GM12865 (cell line): ENCODE data around the gene SCLY.
A peak's percentile ranks its signal among the peaks of the same experiment; 100 is the strongest.
"Not testable (repeated sequence)": the region's sequence is repeated elsewhere in the genome, so short reads cannot be mapped to it uniquely, and the experiment has no call there.

Experiments used
- DNase-seq: peaks from one replicate; pipeline ENCODE4 v3.0.0; 2010; ENCODE audit warnings: low read depth
- H3K4me3 ChIP-seq: 2 replicates; pipeline ENCODE4 v1.5.1; 2011; ENCODE audit warnings: mild to moderate bottlenecking, low read depth, low read length, control low read depth
- TF ChIP-seq, protein P1 (sequence below): IDR thresholded peaks from 2 replicates; pipeline ENCODE4 v1.5.1; 2011; ENCODE audit warnings: low read length, control low read depth, low read depth, inconsistent platforms; ENCODE audit not compliant: insufficient read depth; ENCODE audit errors: missing control alignments

Gene SCLY

DNA sequence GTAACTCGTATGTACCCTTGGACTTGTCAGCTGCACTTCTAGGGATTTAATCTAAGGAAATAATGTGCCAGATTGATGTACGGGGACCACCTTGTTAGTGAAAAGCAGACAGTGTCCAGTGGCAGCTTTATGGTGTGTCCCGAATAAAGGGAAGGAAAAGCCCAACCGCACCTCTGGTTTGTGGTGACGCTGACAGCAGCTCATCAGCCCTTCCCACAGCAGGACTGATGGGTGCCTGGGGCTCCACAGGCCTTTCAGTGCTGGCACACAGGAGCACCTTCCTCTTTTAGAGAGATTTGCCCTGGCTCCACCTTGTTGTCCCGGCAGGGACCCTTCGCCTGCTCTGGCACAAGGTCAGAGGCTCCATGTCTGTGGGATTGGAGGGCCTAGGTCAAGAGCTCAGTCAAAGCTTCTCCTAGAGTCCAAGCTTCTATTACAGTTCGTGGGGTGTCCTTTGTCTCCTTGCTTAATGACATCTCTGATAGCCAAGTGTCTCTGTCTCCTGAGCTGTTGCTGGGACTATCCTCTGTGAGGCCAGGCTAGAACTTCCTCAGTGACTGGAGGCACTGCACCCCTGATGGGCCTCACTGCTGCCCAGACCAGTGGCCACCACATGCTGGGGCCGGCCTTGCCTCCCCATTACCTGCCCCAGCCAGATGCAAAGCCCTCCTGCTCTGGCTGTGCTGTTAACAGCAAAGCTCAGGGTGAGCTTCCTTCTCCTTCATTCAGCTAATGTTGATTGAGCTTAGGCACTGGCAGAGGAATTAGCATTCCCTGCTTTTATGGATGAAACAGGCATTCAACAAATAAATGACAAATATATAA, 33.0 kb upstream of the SCLY start:
- TF ChIP-seq, protein P1, sequence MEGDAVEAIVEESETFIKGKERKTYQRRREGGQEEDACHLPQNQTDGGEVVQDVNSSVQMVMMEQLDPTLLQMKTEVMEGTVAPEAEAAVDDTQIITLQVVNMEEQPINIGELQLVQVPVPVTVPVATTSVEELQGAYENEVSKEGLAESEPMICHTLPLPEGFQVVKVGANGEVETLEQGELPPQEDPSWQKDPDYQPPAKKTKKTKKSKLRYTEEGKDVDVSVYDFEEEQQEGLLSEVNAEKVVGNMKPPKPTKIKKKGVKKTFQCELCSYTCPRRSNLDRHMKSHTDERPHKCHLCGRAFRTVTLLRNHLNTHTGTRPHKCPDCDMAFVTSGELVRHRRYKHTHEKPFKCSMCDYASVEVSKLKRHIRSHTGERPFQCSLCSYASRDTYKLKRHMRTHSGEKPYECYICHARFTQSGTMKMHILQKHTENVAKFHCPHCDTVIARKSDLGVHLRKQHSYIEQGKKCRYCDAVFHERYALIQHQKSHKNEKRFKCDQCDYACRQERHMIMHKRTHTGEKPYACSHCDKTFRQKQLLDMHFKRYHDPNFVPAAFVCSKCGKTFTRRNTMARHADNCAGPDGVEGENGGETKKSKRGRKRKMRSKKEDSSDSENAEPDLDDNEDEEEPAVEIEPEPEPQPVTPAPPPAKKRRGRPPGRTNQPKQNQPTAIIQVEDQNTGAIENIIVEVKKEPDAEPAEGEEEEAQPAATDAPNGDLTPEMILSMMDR = no peak
- H3K4me3 ChIP-seq = no peak overlapping the region
- DNase-seq = no peak

DNA sequence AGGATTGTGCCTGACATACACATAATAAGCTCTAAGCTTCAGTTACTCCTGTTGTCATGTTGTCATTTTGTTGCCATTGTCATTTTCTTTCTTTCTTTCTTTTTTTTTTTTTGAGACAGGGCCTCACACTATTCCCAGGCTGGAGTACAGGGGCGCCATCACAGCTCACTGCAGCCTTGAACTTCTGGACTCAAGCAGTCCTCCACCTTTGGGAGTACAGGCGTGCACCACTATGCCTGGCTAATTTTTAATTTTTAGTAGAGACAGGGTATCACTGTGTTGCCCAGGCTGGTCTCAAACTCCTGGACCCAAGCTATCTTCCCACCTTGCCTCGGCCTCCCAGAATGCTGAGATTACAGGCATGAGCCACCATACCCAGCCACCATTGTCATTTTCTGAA, 30.9 kb upstream of the SCLY start:
- H3K4me3 ChIP-seq = no peak overlapping the region
- no peak for DNase-seq
- TF ChIP-seq, protein P1 = no peak

DNA sequence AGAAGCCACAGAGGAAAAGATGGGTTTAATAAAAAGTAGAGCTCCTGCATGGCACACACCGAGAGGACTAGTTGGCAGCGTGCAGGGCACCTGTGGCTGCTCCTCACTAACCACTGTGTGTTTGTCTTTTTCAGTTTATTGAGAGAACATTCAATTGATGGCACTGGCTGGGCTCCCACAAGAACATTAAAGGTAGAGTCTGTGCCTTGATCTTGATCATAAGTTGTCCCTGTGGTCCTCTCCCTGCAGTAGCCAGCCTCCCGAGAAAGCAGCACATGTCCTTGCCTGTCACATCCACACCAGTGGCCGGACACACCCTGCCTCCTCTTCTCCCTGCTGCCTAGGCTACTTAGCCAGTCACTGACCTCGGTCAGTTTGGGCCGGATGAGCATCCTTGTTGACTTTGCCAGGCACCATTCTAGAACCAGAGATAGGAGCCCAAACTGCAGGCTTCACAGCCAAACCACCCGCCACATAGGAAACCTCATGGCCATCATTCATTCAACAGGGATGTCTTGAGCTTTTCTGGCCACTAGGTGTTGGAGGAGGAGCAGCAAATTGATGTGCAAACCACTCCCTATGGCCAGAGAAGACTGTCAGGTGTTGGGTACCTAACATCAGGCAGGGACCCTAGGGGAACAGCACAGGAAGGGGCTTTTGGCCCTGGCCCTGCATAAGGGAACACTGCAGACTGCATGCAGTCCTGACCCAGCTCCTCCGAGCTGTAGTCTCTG, 30.2 kb upstream of the SCLY start:
- TF ChIP-seq, protein P1 = no peak
- DNase-seq = no peak
- no peak overlapping the region for H3K4me3 ChIP-seq

DNA sequence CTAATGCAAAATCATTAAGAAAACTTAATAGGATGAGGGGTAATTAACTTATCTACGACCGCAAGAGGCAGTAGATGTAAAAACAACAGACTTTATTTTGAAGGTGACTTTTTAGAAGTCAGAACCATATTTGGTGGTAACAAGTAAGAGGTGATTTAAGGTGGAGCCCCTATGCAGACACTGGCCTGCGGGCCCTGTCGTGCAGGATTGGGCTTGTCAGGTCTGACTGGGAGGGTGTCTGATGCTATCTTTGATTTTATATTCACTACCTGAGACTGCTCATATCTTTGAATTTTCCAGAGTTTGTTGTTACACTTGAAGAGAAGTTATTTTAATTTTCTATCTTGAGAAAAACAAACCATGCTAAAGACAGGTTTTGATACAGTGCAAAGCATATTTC, 29.1 kb upstream of the SCLY start:
- no peak for DNase-seq
- H3K4me3 ChIP-seq = no peak overlapping the region
- TF ChIP-seq, protein P1 = no peak

DNA sequence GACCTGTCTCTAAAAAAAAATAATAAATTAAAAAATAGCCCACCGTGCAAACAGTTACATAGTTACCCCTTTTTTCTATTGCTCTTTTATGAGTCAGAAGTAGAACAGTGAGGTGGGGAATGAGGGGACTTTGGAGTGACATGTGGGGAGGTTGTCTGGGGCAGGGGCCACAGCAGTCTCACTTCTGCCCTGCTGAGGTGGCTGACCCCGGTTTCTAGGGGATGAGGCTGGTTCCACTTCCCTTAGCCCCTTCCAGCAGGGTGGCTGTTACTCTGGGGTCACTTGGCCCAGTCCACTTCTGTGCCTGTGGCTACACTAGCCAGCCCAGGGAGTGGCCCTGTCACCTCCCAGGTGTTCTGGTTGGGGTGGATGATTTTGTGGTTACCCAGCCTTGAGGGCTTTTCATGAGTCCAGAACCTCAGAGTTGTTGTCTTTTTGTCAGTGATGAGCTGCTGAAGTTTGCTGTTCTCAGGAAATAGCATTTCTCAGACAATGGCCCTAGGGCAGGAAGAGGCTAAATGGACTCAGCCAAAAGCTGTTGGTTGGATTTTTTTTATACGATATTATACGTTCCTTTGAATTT, 28.0 kb upstream of the SCLY start:
- DNase-seq = peak; percentile 32
- no peak overlapping the region for H3K4me3 ChIP-seq
- TF ChIP-seq, protein P1 = no peak

DNA sequence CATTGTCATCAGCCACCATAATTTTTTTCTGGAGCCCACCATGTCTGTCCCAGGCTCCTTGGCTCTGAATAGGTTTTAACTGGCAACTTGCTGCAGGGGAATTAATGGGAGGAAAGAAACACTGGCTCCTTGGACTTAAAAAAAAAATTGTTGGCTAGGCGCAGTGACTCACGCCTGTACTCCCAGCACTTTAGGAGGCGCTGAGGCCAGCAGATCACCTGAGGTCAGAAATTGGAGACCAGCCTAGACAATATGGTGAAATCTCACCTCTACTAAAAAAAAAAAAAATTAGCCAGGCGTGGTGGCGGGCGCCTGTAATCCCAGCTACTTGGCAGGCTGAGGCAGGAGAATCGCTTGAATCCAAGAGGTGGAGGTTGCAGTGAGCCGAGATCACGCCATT, 26.8 kb upstream of the SCLY start:
- DNase-seq, H3K4me3 ChIP-seq: not testable (repeated sequence)

DNA sequence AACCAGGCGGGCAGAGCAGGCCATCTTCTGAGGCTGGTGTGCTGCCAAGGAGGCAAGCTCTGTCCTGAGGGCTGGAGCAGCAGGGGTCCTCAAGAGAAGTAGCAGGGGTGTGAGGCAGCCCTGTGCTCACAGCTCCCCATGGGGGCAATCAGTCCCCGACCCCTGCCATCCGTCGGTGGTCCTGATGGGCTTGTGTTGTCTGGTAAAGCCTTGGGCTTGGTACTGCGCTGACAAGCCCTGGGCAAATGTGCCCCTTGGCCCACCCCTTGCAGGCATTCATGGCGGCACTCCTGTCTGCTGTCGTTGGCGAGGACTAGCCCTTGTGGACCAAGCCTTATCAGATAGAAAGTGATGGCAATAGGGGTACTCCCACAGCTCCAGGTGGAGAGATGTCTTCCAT, 22.6 kb upstream of the SCLY start:
- DNase-seq = no peak
- no peak overlapping the region for H3K4me3 ChIP-seq
- TF ChIP-seq, protein P1 = no peak
